22Rv1 (cell line): Measurements from ENCODE around the gene AKAP8L.

Experiments
- H3K27ac ChIP-seq: fragments of 450-650 bp; 2 replicates; pipeline ENCODE4 v1.5.1; 2017
- CTCF ChIP-seq: fragments of 450-650 bp; IDR thresholded peaks from 2 replicates; pipeline ENCODE4 v1.5.1; 2017; ENCODE audit warnings: mild to moderate bottlenecking
- ZFX ChIP-seq: fragments of 450-650 bp; IDR thresholded peaks from 2 replicates; pipeline ENCODE4 v1.6.1; 2017; ENCODE audit warnings: antibody characterized with exemption, borderline replicate concordance

AKAP8L gene

GRCh38 chr19:15379999-15380647 lies 38.7 kb downstream of the AKAP8L start:
- no peak for TF ChIP-seq ZFX
- TF ChIP-seq CTCF = no peak
- H3K27ac ChIP-seq = peak overlapping the region; percentile 92

- TF ChIP-seq ZFX = no peak
- no peak for TF ChIP-seq CTCF
- H3K27ac ChIP-seq = peak within 1 kb of the TSS; percentile 92
Observed at GRCh38 chr19:15379083-15379998, 39.4 kb downstream of the AKAP8L start, which contains the start of gene AKAP8. TSS of gene AKAP8 (minus strand) at chr19:15379787. CDS start at chr19:15379731, 56 bp downstream.

DNA sequence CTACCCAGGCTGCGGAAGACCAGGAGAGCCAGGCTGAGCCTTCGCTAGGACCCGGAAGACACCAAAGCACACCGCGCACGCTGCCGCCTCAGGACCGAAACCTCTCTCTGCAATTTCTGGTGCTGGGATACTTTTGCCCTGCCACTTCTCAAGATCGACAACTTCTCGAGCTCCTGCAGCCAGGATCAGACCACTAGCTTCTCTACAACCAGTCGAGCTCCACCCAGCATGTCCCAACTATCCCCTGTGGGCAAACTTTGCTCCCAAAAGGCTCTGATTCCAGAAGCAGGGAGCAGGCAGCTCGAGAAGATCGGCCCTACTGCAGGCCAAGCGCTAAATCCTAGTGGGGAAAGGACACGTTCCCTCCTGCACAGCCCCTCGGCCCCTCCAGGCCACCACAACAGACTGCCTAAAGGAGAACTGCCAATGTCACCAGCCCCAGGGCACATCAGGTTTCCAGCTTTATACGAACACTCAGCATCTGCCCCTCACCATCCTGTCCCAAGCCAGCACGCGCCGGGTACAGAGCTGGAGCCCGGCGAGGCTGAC lies 40.2 kb downstream of the AKAP8L start:
- peak overlapping the region; percentile 92 for H3K27ac ChIP-seq
- no peak for TF ChIP-seq ZFX
- TF ChIP-seq CTCF = no peak

DNA sequence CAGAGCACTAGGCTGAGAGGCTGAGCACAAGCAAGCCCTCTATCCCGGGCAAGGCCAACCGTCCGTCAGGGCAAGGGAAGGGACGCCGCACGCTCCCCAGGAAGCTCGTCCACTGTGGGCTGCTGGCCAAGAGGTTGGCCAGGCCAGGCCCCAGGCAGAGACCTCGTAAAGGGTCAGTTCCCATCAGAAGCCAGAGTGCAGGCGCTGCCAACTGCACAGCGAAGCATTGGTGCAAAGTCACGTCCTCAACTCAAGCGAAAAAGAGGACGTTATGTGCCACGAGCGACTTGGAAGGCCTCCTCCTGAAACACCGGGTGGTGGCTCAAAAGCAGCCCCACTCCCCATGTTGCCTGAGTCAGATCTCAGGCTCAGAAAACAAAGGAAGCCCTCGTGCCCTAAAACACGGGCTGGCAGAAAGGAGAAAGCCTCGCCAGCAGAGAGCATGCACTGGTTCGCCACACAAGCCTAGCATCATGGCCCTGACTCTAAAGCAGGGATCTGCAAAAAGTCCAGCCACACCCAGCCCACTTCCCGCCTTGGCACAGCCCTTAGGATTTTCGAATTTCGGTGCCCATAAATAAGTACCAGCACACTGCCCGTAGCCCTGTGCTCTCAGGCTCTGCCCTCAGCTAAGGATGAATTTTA lies 43.9 kb downstream of the AKAP8L start:
- TF ChIP-seq ZFX (no peak), CTCF (no peak)
- H3K27ac ChIP-seq = no peak overlapping the region

DNA sequence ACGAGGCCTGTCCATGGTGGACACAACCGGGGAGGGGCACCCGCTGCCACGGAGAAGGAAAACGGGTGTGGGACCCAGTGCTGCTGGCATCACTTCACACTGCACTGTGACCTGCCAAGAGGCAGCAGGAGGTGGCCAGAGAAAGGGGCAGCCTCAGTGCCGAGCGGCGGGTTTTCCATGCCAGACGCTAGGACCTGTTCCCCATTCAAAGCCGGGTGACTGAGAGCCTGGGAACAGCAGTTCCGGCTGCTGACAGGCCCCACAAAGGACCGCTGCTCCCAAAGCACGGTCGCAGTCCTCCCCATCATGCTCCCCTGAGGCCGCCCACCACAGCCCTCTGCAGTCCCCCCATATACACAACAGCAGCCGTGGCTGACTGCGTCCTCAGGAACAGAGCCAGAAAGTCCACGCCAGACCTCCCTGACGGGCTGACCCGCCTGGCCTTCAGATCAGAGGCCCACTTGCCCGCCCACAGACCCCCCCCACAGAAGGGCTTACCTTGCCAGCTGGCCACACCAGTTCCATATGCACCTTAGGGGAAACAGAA lies 44.6 kb downstream of the AKAP8L start:
- TF ChIP-seq CTCF (no peak), ZFX (no peak)

DNA sequence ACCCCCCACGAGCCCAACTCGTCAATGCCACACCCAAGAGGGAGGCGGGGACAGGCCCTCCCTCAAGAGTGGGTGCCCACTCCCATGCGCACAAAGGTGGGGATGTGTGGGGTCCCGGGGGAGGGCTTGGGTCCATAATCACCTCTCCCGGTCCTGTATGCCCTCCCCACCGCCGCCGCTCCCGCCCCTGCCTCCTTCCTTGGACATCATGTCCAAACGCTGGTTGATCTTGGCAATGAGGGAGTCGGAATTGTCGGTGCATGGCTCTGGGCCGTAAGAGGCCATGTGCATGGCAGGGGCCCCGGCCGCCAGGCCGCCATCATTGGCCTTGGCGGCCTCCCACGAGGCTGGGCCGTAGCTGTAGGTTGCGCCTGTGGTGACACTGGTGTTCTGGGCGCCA lies 45.1 kb downstream of the AKAP8L start:
- TF ChIP-seq CTCF (no peak), ZFX (no peak)
- H3K27ac ChIP-seq = no peak overlapping the region

More for the DNA sequence above, 44.6 kb downstream of the AKAP8L start:
- H3K27ac ChIP-seq = no peak overlapping the region
